Panc1 (cell line): ENCODE results near the gene TMEM132C. TPM values are rescaled to one million over a fixed set of nuclear protein-coding genes. Genes with fewer than 3 reads are reported as not detected.

ENCODE experiments used
- ATAC-seq: fragments of 200-7000 bp; cut with Tn5 transposase; 2 replicates; pipeline ENCODE4 v1.9.1; 2020; ENCODE audit warnings: mild to moderate bottlenecking, moderate library complexity
- BruUV-seq: library from RNA; stranded (reverse); fragments of 400-500 nt; replicated peaks from 2 replicates; lab custom pipeline; 2021; lab: Mats Ljungman, UMichigan
- CTCF ChIA-PET: fragments of 300-600 bp; sonication (Branson Sonifier 250); formaldehyde crosslinking; loops from one replicate; lab custom pipeline; 2022; ENCODE audit warnings: antibody characterized with exemption; lab: Charles Lee
- POLR2A ChIA-PET: fragments of 300-600 bp; sonication (Branson Sonifier 250); formaldehyde crosslinking; loops from one replicate; lab custom pipeline; 2022; ENCODE audit warnings: antibody characterized with exemption; lab: Charles Lee
- DNase-seq: peaks from one replicate; pipeline ENCODE4 v3.0.0-alpha.2; 2010; ENCODE audit warnings: low read depth, low spot score
- H3K27ac ChIP-seq: 2 replicates; pipeline ENCODE4 v1.5.1; 2011; ENCODE audit warnings: mild to moderate bottlenecking, low read length, inconsistent platforms
- H3K27me3 ChIP-seq: fragments of 200-500 bp; sonication (Bioruptor generic); 2 replicates; pipeline ENCODE4 v1.6.0; 2014; ENCODE audit warnings: low read length, inconsistent platforms; ENCODE audit not compliant: control insufficient read depth, insufficient read depth
- H3K36me3 ChIP-seq: fragments of 200-500 bp; sonication (Bioruptor generic); 2 replicates; pipeline ENCODE4 v1.5.1; 2014; ENCODE audit warnings: inconsistent platforms, mild to moderate bottlenecking, low read length, moderate library complexity; ENCODE audit not compliant: control insufficient read depth, insufficient read depth
- H3K4me1 ChIP-seq: 2 replicates; pipeline ENCODE4 v1.5.1; 2011; ENCODE audit warnings: inconsistent platforms, mild to moderate bottlenecking, low read length, moderate library complexity; ENCODE audit not compliant: control insufficient read depth, insufficient read depth
- H3K4me3 ChIP-seq, 2 experiments: 2 replicates each; pipeline ENCODE4 v1.5.1; 2011 to 2012; ENCODE audit warnings: low read depth in 2 of 2, low read length in 2 of 2, mild to moderate bottlenecking in 2 of 2, inconsistent platforms in 1 of 2, moderate library complexity in 1 of 2
- H3K9me3 ChIP-seq: fragments of 200-500 bp; sonication (Bioruptor generic); 2 replicates; pipeline ENCODE4 v1.5.1; 2014; ENCODE audit warnings: low read depth, mild to moderate bottlenecking, inconsistent platforms, low read length, moderate library complexity; ENCODE audit not compliant: control insufficient read depth, insufficient read depth
- POLR2AphosphoS5 ChIP-seq: IDR thresholded peaks from 2 replicates; pipeline ENCODE4 v1.6.1; 2012; ENCODE audit warnings: mild to moderate bottlenecking, low read depth, low read length, moderate library complexity
- SIN3A ChIP-seq: IDR thresholded peaks from 2 replicates; pipeline ENCODE4 v1.6.1; 2012; ENCODE audit warnings: low read depth, mild to moderate bottlenecking, low read length, moderate library complexity, borderline replicate concordance; ENCODE audit not compliant: insufficient read depth
- TCF7L2 ChIP-seq: IDR thresholded peaks from 2 replicates; pipeline ENCODE4 v1.6.1; 2011; ENCODE audit warnings: mild to moderate bottlenecking, low read depth, low read length, inconsistent platforms
- in situ Hi-C: cut with HindIII; loops from 2 replicates; pipeline ENCODE4 v1.10.0; 2016; ENCODE audit warnings: low sequenced_read_pairs, low pct_unique_long_range_greater_than_20kb
- intact Hi-C: fragments of 100-400 bp; cut with micrococcal nuclease; formaldehyde crosslinking; loops from one replicate; pipeline ENCODE4 v1.10.0; 2022; ENCODE audit not compliant: unreplicated experiment
- total RNA-seq: library from RNA; stranded (reverse); gene quantifications from one replicate; pipeline ENCODE4 v1.2.1, GENCODE V29; 2021; ENCODE audit not compliant: unreplicated experiment
- TF ChIP-seq, protein P1 (sequence below): fragments of 450-650 bp; IDR thresholded peaks from 2 replicates; pipeline ENCODE4 v1.5.1; 2017; ENCODE audit warnings: mild to moderate bottlenecking
- TF ChIP-seq, protein P2 (sequence below), 2 experiments: IDR thresholded peaks; 2 replicates each; pipeline ENCODE4 v1.6.1; 2011 to 2012; ENCODE audit warnings: low read depth in 2 of 2, control low read depth in 1 of 2, low read length in 1 of 2, mild to moderate bottlenecking in 1 of 2, moderate library complexity in 1 of 2; ENCODE audit not compliant: insufficient read depth in 1 of 2

The TMEM132C gene
- total RNA-seq, 1 experiment from 2014 or later: not detected

DNA sequence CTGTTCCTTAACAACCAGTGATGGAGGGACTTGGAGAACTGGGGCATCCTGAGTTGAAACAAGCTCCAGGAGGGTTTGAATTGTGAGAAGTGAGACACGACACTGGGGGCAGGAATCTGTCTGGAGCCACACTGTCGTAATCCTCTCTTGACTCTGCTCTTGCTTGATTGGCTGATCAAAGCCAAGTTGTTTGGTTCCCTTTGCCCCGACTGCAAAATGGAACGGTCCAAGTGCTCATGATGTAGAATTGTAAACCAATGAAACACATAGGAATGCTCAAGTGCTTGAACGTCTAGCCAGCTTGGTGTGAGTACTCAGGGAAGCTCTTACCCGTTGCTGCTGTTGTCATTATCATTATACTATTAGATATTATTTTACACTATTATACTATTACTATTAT lies 98.1 kb downstream of the TMEM132C start:
- no peaks in the 10 kb centered on the region; the same call in 1 of the 2 replicates for H3K27me3 ChIP-seq
- no peak overlapping the region for H3K27ac ChIP-seq
- no peak overlapping the region for H3K4me3 ChIP-seq
- no peak for TF ChIP-seq TCF7L2
- TF ChIP-seq, protein P1, sequence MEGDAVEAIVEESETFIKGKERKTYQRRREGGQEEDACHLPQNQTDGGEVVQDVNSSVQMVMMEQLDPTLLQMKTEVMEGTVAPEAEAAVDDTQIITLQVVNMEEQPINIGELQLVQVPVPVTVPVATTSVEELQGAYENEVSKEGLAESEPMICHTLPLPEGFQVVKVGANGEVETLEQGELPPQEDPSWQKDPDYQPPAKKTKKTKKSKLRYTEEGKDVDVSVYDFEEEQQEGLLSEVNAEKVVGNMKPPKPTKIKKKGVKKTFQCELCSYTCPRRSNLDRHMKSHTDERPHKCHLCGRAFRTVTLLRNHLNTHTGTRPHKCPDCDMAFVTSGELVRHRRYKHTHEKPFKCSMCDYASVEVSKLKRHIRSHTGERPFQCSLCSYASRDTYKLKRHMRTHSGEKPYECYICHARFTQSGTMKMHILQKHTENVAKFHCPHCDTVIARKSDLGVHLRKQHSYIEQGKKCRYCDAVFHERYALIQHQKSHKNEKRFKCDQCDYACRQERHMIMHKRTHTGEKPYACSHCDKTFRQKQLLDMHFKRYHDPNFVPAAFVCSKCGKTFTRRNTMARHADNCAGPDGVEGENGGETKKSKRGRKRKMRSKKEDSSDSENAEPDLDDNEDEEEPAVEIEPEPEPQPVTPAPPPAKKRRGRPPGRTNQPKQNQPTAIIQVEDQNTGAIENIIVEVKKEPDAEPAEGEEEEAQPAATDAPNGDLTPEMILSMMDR: no peak
- no peak for TF ChIP-seq SIN3A
- no peak for TF ChIP-seq POLR2AphosphoS5
- TF ChIP-seq, protein P2, sequence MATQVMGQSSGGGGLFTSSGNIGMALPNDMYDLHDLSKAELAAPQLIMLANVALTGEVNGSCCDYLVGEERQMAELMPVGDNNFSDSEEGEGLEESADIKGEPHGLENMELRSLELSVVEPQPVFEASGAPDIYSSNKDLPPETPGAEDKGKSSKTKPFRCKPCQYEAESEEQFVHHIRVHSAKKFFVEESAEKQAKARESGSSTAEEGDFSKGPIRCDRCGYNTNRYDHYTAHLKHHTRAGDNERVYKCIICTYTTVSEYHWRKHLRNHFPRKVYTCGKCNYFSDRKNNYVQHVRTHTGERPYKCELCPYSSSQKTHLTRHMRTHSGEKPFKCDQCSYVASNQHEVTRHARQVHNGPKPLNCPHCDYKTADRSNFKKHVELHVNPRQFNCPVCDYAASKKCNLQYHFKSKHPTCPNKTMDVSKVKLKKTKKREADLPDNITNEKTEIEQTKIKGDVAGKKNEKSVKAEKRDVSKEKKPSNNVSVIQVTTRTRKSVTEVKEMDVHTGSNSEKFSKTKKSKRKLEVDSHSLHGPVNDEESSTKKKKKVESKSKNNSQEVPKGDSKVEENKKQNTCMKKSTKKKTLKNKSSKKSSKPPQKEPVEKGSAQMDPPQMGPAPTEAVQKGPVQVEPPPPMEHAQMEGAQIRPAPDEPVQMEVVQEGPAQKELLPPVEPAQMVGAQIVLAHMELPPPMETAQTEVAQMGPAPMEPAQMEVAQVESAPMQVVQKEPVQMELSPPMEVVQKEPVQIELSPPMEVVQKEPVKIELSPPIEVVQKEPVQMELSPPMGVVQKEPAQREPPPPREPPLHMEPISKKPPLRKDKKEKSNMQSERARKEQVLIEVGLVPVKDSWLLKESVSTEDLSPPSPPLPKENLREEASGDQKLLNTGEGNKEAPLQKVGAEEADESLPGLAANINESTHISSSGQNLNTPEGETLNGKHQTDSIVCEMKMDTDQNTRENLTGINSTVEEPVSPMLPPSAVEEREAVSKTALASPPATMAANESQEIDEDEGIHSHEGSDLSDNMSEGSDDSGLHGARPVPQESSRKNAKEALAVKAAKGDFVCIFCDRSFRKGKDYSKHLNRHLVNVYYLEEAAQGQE (IDR thresholded peaks at IDR 0.05; ENCODE audit: insufficient read depth in 1 of 2, low read depth in 2 of 2, low read length in 1 of 2): no peak
- intact Hi-C loops (no loop called here), in situ Hi-C loops (no loop called here)
- no peaks in the 10 kb centered on the region for H3K36me3 ChIP-seq
- ATAC-seq: no peak
- CTCF ChIA-PET: no interaction called here
- no peaks in the 10 kb centered on the region for H3K4me1 ChIP-seq
- no TSS peak for BruUV-seq
- no peak for DNase-seq
- POLR2A ChIA-PET: no interaction called here
- no peaks in the 10 kb centered on the region for H3K9me3 ChIP-seq

DNA sequence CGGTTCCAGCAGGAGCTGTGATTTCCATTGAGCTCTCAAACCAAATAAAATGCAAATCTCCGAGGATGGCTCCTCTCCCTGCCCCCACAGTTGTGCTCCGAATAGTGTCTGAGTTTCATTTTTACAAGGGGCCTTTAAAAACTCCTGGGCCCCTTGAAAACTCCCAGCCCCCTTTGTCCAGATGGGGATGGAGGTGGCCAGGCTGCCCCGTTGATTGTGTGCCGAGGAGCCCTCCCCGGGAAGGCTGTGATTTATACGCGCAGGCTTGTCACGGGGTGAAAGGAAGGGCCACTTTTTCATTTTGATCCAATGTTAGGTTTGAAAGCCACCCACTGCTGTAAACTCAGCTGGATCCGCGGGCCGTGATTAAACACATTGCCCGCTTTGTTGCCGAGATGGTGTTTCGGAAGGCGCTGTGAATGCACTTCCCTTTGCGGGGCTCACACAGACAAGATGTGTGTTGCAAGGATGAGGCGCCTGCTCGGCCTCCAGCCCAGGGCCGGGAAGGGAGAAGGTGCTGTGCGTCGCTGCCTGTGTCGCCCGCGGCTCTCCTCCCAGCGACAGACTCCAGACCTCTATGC lies 98.8 kb downstream of the TMEM132C start:
- BruUV-seq: no TSS peak
- Histone ChIP-seq H3K27me3 (no peaks in the 10 kb centered on the region; the same call in 1 of the 2 replicates), H3K4me3 (peak overlapping the region in 1 of 2 experiments; percentile 31; a peak in 2 of 4 replicates), H3K4me1 (no peaks in the 10 kb centered on the region), H3K9me3 (no peaks in the 10 kb centered on the region), H3K36me3 (no peaks in the 10 kb centered on the region), H3K27ac (no peak overlapping the region)
- no peak for ATAC-seq
- POLR2A ChIA-PET: no interaction called here
- CTCF ChIA-PET: no interaction called here
- intact Hi-C loops: no loop called here
- TF ChIP-seq SIN3A (no peak), POLR2AphosphoS5 (no peak)
- in situ Hi-C loops: no loop called here
- DNase-seq: no peak

DNA sequence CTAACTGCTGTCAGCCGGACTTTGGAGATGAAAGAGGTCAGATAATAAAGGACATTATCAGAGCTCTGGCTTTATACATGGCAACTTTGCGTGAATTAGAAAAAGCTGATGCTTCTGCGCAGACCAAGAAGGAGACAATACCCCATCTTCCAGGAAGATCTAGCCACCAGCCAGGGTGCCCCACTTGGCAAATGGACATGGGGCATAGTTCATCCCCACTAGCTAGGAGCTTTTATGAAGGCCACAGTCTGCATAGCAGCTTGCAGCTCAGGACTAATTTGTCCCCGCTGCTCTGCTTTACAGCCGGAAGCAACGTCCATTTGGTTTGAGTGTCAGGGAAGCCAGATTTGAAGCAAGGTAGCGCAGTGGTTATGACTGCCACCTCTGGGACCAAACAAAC lies 101.0 kb downstream of the TMEM132C start:
- in situ Hi-C loops: no loop called here
- Histone ChIP-seq H3K27me3 (no peaks in the 10 kb centered on the region; the same call in 1 of the 2 replicates), H3K9me3 (no peaks in the 10 kb centered on the region), H3K27ac (no peak overlapping the region), H3K4me1 (no peaks in the 10 kb centered on the region), H3K36me3 (no peaks in the 10 kb centered on the region), H3K4me3 (no peak overlapping the region)
- TF ChIP-seq TCF7L2 (no peak), SIN3A (no peak), POLR2AphosphoS5 (no peak)
- TF ChIP-seq, protein P1: no peak
- TF ChIP-seq, protein P2 (IDR thresholded peaks at IDR 0.05; ENCODE audit: insufficient read depth in 1 of 2, low read depth in 2 of 2, low read length in 1 of 2): no peak
- ChIA-PET CTCF (no interaction called here), POLR2A (no interaction called here)
- no peak for ATAC-seq
- BruUV-seq: no TSS peak
- DNase-seq: no peak
- intact Hi-C loops: no loop called here
